WTC11 (cell line): Measurements from ENCODE around the gene FBF1. TPM values are rescaled to one million over a fixed set of nuclear protein-coding genes. Genes with fewer than 3 reads are reported as not detected.

ENCODE experiments used
- ATF1 ChIP-seq: sonication (generic); formaldehyde crosslinking; IDR thresholded peaks from 2 replicates; pipeline ENCODE4 v1.8.1; 2023; ENCODE audit warnings: mild to moderate bottlenecking, moderate library complexity, missing genetic modification reagents
- NR1H2 ChIP-seq: sonication (generic); formaldehyde crosslinking; IDR thresholded peaks from 2 replicates; pipeline ENCODE4 v1.9.0; 2021; ENCODE audit warnings: mild to moderate bottlenecking, moderate library complexity, missing genetic modification reagents
- NR2C2 ChIP-seq: sonication (generic); formaldehyde crosslinking; IDR thresholded peaks from 2 replicates; pipeline ENCODE4 v1.8.0; 2022; ENCODE audit warnings: mild to moderate bottlenecking, missing genetic modification reagents
- RORB ChIP-seq: fragments of 250-450 bp; sonication (Bioruptor Pico); IDR thresholded peaks from 2 replicates; pipeline ENCODE4 v1.9.0; 2021; ENCODE audit warnings: mild to moderate bottlenecking
- SMAD3 ChIP-seq: sonication (generic); formaldehyde crosslinking; IDR thresholded peaks from 2 replicates; pipeline ENCODE4 v1.8.0; 2022; ENCODE audit warnings: missing genetic modification reagents, mild to moderate bottlenecking, borderline replicate concordance
- TCF7 ChIP-seq: sonication (generic); formaldehyde crosslinking; IDR thresholded peaks from 2 replicates; pipeline ENCODE4 v1.8.0; 2022; ENCODE audit warnings: mild to moderate bottlenecking, low read depth, missing genetic modification reagents, moderate library complexity
- TEAD1 ChIP-seq: sonication (generic); formaldehyde crosslinking; IDR thresholded peaks from 2 replicates; pipeline ENCODE4 v1.8.0; 2022; ENCODE audit warnings: mild to moderate bottlenecking, missing genetic modification reagents
- ZNF121 ChIP-seq: sonication (generic); formaldehyde crosslinking; IDR thresholded peaks from 2 replicates; pipeline ENCODE4 v1.8.0; 2023; ENCODE audit warnings: missing genetic modification reagents
- ZNF219 ChIP-seq: sonication (generic); formaldehyde crosslinking; IDR thresholded peaks from 2 replicates; pipeline ENCODE4 v1.8.0; 2023; ENCODE audit warnings: missing genetic modification reagents, mild to moderate bottlenecking, borderline replicate concordance
- ZNF396 ChIP-seq: fragments of 250-450 bp; sonication (Bioruptor Pico); IDR thresholded peaks from 2 replicates; pipeline ENCODE4 v1.8.0; 2021; ENCODE audit warnings: mild to moderate bottlenecking, moderate library complexity, borderline replicate concordance
- ZNF423 ChIP-seq: fragments of 250-450 bp; sonication (Bioruptor Pico); IDR thresholded peaks from 2 replicates; pipeline ENCODE4 v2.1.2; 2022; ENCODE audit warnings: mild to moderate bottlenecking, moderate library complexity
- total RNA-seq: library from RNA; stranded (reverse); gene quantifications from 3 replicates; pipeline ENCODE4 v1.2.3, GENCODE V29; 2021
- TF ChIP-seq, protein P1 (sequence below): sonication (generic); formaldehyde crosslinking; IDR thresholded peaks from 2 replicates; pipeline ENCODE4 v1.8.1; 2022; ENCODE audit warnings: low read depth, missing genetic modification reagents, borderline replicate concordance
- TF ChIP-seq, protein P2 (sequence below): fragments of 250-450 bp; sonication (Bioruptor Pico); conservative IDR thresholded peaks from 2 replicates; pipeline ENCODE4 v1.9.0; 2021; ENCODE audit warnings: mild to moderate bottlenecking
- TF ChIP-seq, protein P3 (sequence below): fragments of 250-450 bp; sonication (Bioruptor Pico); IDR thresholded peaks from 2 replicates; pipeline ENCODE4 v1.9.0; 2021; ENCODE audit warnings: mild to moderate bottlenecking
- TF ChIP-seq, protein P4 (sequence below): sonication (generic); formaldehyde crosslinking; IDR thresholded peaks from 2 replicates; pipeline ENCODE4 v1.8.1; 2023; ENCODE audit warnings: mild to moderate bottlenecking, missing genetic modification reagents
- TF ChIP-seq, protein P5 (sequence below): sonication (generic); formaldehyde crosslinking; IDR thresholded peaks from 2 replicates; pipeline ENCODE4 v1.8.0; 2022; ENCODE audit warnings: missing genetic modification reagents
- TF ChIP-seq, protein P6 (sequence below): fragments of 250-450 bp; sonication (Bioruptor Pico); IDR thresholded peaks from 2 replicates; pipeline ENCODE4 v1.8.0; 2021; ENCODE audit warnings: mild to moderate bottlenecking
- TF ChIP-seq, protein P7 (sequence below): sonication (generic); formaldehyde crosslinking; conservative IDR thresholded peaks from 2 replicates; pipeline ENCODE4 v1.8.1; 2023; ENCODE audit warnings: mild to moderate bottlenecking, low read depth, missing genetic modification reagents, moderate library complexity
- TF ChIP-seq, protein P8 (sequence below): sonication (generic); formaldehyde crosslinking; IDR thresholded peaks from 2 replicates; pipeline ENCODE4 v1.8.0; 2023; ENCODE audit warnings: missing genetic modification reagents
- TF ChIP-seq, protein P9 (sequence below): sonication (generic); formaldehyde crosslinking; conservative IDR thresholded peaks from 2 replicates; pipeline ENCODE4 v1.8.1; 2022; ENCODE audit warnings: mild to moderate bottlenecking, missing genetic modification reagents

Gene FBF1
- total RNA-seq, 1 experiment from 2014 or later: 19.8 TPM

DNA sequence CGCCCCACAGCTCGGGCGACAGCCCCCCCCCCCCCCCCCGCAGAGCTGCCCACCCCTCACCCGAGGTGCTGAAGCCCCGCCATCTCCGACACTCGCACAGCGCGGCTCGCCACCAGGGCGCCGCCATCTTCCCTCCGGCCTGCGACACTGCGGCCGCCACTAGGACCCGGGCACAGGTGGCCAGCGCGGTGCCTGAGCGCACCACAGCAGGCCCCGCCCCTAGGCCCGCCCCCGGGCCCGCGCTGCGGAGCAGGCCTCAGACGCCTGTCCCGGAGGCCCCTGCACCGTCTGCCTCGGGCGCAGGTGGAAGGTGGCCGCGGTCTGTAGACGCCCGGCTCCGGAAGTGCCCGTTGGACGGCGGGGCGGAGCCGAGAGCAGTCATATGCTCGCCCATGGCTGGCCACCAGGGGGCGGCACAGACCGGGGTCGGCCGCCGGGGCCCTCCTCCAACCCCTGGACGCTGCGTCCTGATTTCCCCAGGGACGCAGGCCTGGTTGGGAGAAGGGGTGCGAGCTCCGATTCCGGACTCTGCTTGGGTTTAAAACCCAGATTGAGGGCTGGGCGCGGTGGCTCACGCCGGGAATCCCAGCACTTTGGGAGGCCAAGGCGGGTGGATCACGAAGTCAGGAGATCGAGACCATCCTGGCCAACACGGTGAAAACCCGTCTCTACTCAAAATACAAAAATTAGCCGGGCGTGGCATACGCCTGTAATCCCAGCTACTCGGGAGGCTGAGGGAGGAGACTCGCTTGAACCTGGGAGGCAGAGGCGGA is 35.9 kb downstream of the FBF1 start, which contains the start of gene MRPL38 (continued):
- TF ChIP-seq, protein P1, sequence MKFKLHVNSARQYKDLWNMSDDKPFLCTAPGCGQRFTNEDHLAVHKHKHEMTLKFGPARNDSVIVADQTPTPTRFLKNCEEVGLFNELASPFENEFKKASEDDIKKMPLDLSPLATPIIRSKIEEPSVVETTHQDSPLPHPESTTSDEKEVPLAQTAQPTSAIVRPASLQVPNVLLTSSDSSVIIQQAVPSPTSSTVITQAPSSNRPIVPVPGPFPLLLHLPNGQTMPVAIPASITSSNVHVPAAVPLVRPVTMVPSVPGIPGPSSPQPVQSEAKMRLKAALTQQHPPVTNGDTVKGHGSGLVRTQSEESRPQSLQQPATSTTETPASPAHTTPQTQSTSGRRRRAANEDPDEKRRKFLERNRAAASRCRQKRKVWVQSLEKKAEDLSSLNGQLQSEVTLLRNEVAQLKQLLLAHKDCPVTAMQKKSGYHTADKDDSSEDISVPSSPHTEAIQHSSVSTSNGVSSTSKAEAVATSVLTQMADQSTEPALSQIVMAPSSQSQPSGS (CRISPR knock-in tag): no peak
- TF ChIP-seq NR2C2 (CRISPR knock-in tag) (no peak), ZNF423 (CRISPR knock-in tag) (no peak), ATF1 (CRISPR knock-in tag) (no peak; the same call in 1 of the 2 replicates), ZNF219 (CRISPR knock-in tag) (no peak), ZNF121 (CRISPR knock-in tag) (no peak), TCF7 (no peak), NR1H2 (CRISPR knock-in tag) (no peak), RORB (CRISPR knock-in tag) (no peak), SMAD3 (CRISPR knock-in tag) (no peak), TEAD1 (CRISPR knock-in tag) (no peak; the same call in none of the 2 replicates), ZNF396 (CRISPR knock-in tag) (no peak)
- TF ChIP-seq, protein P2, sequence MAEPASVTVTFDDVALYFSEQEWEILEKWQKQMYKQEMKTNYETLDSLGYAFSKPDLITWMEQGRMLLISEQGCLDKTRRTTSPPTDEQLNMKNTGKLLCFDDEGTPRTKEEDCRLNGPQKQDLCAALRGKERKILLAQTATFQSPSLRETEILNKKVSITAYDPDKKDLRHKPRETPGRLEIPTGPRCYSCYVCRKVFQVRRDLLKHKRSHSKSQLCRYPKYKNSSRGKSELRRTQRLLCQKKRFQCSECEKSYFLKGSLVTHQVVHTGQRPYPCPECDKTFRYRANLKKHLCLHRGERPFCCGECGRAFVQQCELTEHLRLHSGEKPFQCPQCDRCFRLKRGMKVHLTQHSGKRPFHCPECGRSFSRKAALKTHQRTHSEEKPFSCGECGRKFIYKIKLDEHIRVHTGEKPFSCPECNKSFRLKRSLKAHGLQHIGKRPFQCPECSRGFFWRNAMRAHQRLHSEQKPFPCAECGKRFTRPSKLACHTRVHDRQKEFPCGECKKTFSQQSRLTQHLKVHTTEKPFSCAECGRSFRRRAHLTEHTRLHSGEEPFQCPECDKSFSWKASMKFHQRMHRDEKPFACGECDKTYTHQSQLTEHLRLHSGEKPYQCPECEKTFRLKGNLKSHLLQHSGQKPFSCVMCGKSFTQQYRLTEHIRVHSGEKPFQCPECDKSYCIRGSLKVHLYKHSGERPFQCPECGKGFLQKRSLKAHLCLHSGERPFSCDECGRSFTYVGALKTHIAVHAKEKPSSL (CRISPR knock-in tag): no peak
- TF ChIP-seq, protein P3, sequence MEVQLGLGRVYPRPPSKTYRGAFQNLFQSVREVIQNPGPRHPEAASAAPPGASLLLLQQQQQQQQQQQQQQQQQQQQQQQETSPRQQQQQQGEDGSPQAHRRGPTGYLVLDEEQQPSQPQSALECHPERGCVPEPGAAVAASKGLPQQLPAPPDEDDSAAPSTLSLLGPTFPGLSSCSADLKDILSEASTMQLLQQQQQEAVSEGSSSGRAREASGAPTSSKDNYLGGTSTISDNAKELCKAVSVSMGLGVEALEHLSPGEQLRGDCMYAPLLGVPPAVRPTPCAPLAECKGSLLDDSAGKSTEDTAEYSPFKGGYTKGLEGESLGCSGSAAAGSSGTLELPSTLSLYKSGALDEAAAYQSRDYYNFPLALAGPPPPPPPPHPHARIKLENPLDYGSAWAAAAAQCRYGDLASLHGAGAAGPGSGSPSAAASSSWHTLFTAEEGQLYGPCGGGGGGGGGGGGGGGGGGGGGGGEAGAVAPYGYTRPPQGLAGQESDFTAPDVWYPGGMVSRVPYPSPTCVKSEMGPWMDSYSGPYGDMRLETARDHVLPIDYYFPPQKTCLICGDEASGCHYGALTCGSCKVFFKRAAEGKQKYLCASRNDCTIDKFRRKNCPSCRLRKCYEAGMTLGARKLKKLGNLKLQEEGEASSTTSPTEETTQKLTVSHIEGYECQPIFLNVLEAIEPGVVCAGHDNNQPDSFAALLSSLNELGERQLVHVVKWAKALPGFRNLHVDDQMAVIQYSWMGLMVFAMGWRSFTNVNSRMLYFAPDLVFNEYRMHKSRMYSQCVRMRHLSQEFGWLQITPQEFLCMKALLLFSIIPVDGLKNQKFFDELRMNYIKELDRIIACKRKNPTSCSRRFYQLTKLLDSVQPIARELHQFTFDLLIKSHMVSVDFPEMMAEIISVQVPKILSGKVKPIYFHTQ (CRISPR knock-in tag): no peak
- TF ChIP-seq, protein P4, sequence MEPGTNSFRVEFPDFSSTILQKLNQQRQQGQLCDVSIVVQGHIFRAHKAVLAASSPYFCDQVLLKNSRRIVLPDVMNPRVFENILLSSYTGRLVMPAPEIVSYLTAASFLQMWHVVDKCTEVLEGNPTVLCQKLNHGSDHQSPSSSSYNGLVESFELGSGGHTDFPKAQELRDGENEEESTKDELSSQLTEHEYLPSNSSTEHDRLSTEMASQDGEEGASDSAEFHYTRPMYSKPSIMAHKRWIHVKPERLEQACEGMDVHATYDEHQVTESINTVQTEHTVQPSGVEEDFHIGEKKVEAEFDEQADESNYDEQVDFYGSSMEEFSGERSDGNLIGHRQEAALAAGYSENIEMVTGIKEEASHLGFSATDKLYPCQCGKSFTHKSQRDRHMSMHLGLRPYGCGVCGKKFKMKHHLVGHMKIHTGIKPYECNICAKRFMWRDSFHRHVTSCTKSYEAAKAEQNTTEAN (CRISPR knock-in tag): no peak
- TF ChIP-seq, protein P5, sequence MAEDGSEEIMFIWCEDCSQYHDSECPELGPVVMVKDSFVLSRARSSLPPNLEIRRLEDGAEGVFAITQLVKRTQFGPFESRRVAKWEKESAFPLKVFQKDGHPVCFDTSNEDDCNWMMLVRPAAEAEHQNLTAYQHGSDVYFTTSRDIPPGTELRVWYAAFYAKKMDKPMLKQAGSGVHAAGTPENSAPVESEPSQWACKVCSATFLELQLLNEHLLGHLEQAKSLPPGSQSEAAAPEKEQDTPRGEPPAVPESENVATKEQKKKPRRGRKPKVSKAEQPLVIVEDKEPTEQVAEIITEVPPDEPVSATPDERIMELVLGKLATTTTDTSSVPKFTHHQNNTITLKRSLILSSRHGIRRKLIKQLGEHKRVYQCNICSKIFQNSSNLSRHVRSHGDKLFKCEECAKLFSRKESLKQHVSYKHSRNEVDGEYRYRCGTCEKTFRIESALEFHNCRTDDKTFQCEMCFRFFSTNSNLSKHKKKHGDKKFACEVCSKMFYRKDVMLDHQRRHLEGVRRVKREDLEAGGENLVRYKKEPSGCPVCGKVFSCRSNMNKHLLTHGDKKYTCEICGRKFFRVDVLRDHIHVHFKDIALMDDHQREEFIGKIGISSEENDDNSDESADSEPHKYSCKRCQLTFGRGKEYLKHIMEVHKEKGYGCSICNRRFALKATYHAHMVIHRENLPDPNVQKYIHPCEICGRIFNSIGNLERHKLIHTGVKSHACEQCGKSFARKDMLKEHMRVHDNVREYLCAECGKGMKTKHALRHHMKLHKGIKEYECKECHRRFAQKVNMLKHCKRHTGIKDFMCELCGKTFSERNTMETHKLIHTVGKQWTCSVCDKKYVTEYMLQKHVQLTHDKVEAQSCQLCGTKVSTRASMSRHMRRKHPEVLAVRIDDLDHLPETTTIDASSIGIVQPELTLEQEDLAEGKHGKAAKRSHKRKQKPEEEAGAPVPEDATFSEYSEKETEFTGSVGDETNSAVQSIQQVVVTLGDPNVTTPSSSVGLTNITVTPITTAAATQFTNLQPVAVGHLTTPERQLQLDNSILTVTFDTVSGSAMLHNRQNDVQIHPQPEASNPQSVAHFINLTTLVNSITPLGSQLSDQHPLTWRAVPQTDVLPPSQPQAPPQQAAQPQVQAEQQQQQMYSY (CRISPR knock-in tag): no peak
- TF ChIP-seq, protein P6, sequence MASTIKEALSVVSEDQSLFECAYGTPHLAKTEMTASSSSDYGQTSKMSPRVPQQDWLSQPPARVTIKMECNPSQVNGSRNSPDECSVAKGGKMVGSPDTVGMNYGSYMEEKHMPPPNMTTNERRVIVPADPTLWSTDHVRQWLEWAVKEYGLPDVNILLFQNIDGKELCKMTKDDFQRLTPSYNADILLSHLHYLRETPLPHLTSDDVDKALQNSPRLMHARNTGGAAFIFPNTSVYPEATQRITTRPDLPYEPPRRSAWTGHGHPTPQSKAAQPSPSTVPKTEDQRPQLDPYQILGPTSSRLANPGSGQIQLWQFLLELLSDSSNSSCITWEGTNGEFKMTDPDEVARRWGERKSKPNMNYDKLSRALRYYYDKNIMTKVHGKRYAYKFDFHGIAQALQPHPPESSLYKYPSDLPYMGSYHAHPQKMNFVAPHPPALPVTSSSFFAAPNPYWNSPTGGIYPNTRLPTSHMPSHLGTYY (CRISPR knock-in tag): no peak
- TF ChIP-seq, protein P7, sequence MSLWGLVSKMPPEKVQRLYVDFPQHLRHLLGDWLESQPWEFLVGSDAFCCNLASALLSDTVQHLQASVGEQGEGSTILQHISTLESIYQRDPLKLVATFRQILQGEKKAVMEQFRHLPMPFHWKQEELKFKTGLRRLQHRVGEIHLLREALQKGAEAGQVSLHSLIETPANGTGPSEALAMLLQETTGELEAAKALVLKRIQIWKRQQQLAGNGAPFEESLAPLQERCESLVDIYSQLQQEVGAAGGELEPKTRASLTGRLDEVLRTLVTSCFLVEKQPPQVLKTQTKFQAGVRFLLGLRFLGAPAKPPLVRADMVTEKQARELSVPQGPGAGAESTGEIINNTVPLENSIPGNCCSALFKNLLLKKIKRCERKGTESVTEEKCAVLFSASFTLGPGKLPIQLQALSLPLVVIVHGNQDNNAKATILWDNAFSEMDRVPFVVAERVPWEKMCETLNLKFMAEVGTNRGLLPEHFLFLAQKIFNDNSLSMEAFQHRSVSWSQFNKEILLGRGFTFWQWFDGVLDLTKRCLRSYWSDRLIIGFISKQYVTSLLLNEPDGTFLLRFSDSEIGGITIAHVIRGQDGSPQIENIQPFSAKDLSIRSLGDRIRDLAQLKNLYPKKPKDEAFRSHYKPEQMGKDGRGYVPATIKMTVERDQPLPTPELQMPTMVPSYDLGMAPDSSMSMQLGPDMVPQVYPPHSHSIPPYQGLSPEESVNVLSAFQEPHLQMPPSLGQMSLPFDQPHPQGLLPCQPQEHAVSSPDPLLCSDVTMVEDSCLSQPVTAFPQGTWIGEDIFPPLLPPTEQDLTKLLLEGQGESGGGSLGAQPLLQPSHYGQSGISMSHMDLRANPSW (CRISPR knock-in tag): no peak; the same call in 1 of the 2 replicates
- TF ChIP-seq, protein P8, sequence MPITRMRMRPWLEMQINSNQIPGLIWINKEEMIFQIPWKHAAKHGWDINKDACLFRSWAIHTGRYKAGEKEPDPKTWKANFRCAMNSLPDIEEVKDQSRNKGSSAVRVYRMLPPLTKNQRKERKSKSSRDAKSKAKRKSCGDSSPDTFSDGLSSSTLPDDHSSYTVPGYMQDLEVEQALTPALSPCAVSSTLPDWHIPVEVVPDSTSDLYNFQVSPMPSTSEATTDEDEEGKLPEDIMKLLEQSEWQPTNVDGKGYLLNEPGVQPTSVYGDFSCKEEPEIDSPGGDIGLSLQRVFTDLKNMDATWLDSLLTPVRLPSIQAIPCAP (CRISPR knock-in tag): no peak
- TF ChIP-seq, protein P9, sequence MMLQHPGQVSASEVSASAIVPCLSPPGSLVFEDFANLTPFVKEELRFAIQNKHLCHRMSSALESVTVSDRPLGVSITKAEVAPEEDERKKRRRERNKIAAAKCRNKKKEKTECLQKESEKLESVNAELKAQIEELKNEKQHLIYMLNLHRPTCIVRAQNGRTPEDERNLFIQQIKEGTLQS (CRISPR knock-in tag): no peak
